CD8-positive, alpha-beta memory T cell (primary cell): ENCODE measurements around the gene SYNGR1. TPM values are rescaled to one million over a fixed set of nuclear protein-coding genes. Genes with fewer than 3 reads are reported as not detected.
"Not testable (repeated sequence)": the region's sequence is repeated elsewhere in the genome, so short reads cannot be mapped to it uniquely, and the experiment has no call there.

Experiments used
- CTCF ChIA-PET: fragments of 350-600 bp; sonication (Branson Sonifier 250); formaldehyde crosslinking; loops from one replicate; lab custom pipeline; 2021; ENCODE audit warnings: antibody characterized with exemption; lab: Charles Lee
- POLR2A ChIA-PET: fragments of 350-600 bp; sonication (Branson Sonifier 250); formaldehyde crosslinking; loops from one replicate; lab custom pipeline; 2021; ENCODE audit warnings: antibody characterized with exemption; lab: Charles Lee
- DNase-seq, 5 donors: peaks; one replicate each; pipeline versions ENCODE4 v3.0.0 to v3.0.0-alpha.2; 2020 to 2022; ENCODE audit warnings: mixed read lengths in 1 of 5
- H3K27ac ChIP-seq: one replicate; pipeline ENCODE4 v1.7.0; 2013; ENCODE audit warnings: low read depth, mild to moderate bottlenecking, low read length, moderate library complexity
- H3K27me3 ChIP-seq: 2 replicates; pipeline ENCODE4 v1.7.0; 2013; ENCODE audit warnings: low read length, mild to moderate bottlenecking; ENCODE audit not compliant: insufficient read depth, poor library complexity, severe bottlenecking
- H3K36me3 ChIP-seq: 2 replicates; pipeline ENCODE4 v1.7.0; 2013; ENCODE audit warnings: mild to moderate bottlenecking, low read length, moderate library complexity; ENCODE audit not compliant: insufficient read depth
- H3K4me1 ChIP-seq: 2 replicates; pipeline ENCODE4 v1.7.0; 2013; ENCODE audit warnings: mild to moderate bottlenecking, low read length, moderate library complexity; ENCODE audit not compliant: insufficient read depth
- H3K4me3 ChIP-seq: 2 replicates; pipeline ENCODE4 v1.7.0; 2013; ENCODE audit warnings: mild to moderate bottlenecking, low read length
- H3K9me3 ChIP-seq: 2 replicates; pipeline ENCODE4 v1.7.0; 2013; ENCODE audit warnings: mild to moderate bottlenecking, low read length
- H3K27ac Mint-ChIP-seq, 8 donors: one replicate each; pipeline ENCODE4 v1.8.0; 2020 to 2021; ENCODE audit warnings: mixed read lengths in 8 of 8, mild to moderate bottlenecking in 6 of 8, inconsistent platforms in 3 of 8, moderate library complexity in 3 of 8
- H3K27me3 Mint-ChIP-seq, 2 donors: one replicate each; pipeline ENCODE4 v1.8.0; 2020 to 2021; ENCODE audit warnings: mixed read lengths in 2 of 2, mild to moderate bottlenecking in 1 of 2, moderate library complexity in 1 of 2
- H3K36me3 Mint-ChIP-seq, 3 donors: one replicate each; pipeline ENCODE4 v1.8.0; 2020 to 2021; ENCODE audit warnings: mixed read lengths in 3 of 3, inconsistent platforms in 1 of 3, mild to moderate bottlenecking in 1 of 3
- H3K4me1 Mint-ChIP-seq, 3 donors: one replicate each; pipeline ENCODE4 v1.8.0; 2020 to 2021; ENCODE audit warnings: mixed read lengths in 3 of 3, inconsistent platforms in 1 of 3, mild to moderate bottlenecking in 1 of 3
- H3K4me3 Mint-ChIP-seq, 7 donors: one replicate each; pipeline ENCODE4 v1.8.0; 2020 to 2021; ENCODE audit warnings: mixed read lengths in 7 of 7, mild to moderate bottlenecking in 6 of 7, moderate library complexity in 4 of 7, inconsistent platforms in 2 of 7
- H3K9me3 Mint-ChIP-seq, 5 donors: one replicate each; pipeline ENCODE4 v1.8.0; 2020 to 2022; ENCODE audit warnings: mixed read lengths in 5 of 5, mild to moderate bottlenecking in 3 of 5, moderate library complexity in 2 of 5, inconsistent platforms in 1 of 5
- polyA plus RNA-seq: library from polyadenylated mRNA; unstranded; fragments of 300-500 nt; fragmentation: Illumina TruSeq; gene quantifications from one replicate; pipeline ENCODE4 v1.2.3, GENCODE V29; 2021
- total RNA-seq, 2 experiments: library from RNA; stranded (reverse); gene quantifications; one replicate each; pipeline ENCODE4 v1.2.3, GENCODE V29; 2021

The SYNGR1 gene
- total and polyA plus RNA-seq, 3 experiments from 2014 or later = 2.4 to 10.1 (median 2.9) TPM

DNA sequence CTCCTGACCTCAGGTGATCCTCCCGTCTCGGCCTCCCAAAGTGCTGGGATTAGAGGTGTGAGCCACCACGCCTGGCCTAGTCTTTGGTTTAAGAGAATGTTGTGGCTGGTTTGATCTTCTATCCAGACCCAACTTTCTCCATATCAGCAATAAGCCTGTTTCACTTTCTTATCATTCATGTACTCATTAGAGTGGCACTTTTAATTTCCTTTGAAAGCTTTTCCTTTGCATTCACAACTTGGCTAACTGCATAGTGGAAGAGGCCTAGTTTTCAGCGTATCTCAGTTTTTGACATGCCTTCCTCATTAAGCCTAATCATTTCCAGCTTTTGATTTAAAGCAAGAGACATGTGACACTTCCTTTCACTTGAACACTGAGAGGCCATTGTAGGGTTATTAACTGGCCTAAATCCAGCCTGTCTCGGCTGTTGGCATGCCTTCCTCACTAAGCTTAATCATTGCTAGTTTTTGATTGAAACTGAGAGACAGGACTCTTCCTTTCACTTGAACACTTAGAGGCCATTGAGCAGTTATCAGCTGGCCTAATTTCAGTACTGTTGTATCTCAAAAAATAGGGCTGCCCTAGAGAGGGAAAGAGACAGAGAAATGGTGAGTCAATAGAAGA is 17.2 kb upstream of the SYNGR1 start:
- no peaks in the 10 kb centered on the region for H3K36me3 Mint-ChIP-seq
- H3K27me3 ChIP-seq = no peaks in the 10 kb centered on the region
- DNase-seq = no peak
- ChIA-PET POLR2A (no interaction called here), CTCF (interaction anchor here (1.3 to 2.1 kb wide), 3 partner anchors 13 to 162 kb away, joined by 3 to 6 read pairs (median 6); partner anchors contain the start of gene RPL3)
- no peak overlapping the region for H3K27ac ChIP-seq
- peaks cover 5% of the 10 kb centered on the region for H3K4me1 ChIP-seq
- H3K27ac Mint-ChIP-seq = no peak overlapping the region
- H3K9me3 ChIP-seq = no peaks in the 10 kb centered on the region
- no peak overlapping the region for H3K4me3 ChIP-seq
- H3K9me3 Mint-ChIP-seq = no peaks in the 10 kb centered on the region
- H3K27me3 Mint-ChIP-seq = peaks cover 0 to 3% of the 10 kb centered on the region in 2 donors
- no peaks in the 10 kb centered on the region for H3K4me1 Mint-ChIP-seq
- no peaks in the 10 kb centered on the region for H3K36me3 ChIP-seq
- H3K4me3 Mint-ChIP-seq = no peak overlapping the region

DNA sequence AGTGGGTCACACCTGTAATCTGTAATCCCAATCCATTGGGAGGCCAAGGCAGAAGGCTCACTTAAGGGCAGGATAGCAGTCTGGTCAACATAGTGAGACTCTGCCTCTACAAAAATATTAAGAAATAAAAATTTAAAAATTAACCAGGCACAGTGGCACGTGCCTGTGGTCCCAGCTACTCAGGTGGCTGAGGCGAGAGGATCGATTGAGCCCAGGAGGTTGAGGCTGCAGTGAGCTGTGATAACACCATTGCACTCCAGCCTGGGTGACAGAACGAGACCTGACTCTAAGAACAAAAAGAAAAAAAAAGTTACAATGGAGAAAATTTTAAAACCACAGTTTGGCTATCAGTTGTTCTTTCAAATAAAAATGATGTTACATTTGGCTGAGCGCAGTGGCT is 13.4 kb upstream of the SYNGR1 start:
- Mint-ChIP-seq H3K27me3 (peaks cover 4% of the 10 kb centered on the region in 2 donors), H3K4me3 (no peak overlapping the region), H3K36me3 (no peaks in the 10 kb centered on the region), H3K9me3 (no peaks in the 10 kb centered on the region), H3K27ac (no peak overlapping the region), H3K4me1 (no peaks in the 10 kb centered on the region)
- Histone ChIP-seq H3K36me3 (no peaks in the 10 kb centered on the region), H3K9me3 (no peaks in the 10 kb centered on the region), H3K27me3 (no peaks in the 10 kb centered on the region), H3K27ac (no peak overlapping the region), H3K4me1 (peaks cover 5% of the 10 kb centered on the region), H3K4me3 (no peak overlapping the region)
- DNase-seq = no peak
- CTCF ChIA-PET = interaction anchor here (0.7 kb wide), 1 partner anchor 610 kb away, joined by 4 read pairs; no protein-coding TSS in a partner anchor
- POLR2A ChIA-PET = no interaction called here

GRCh38 chr22:39339775-39340174 is 10.0 kb upstream of the SYNGR1 start:
- H3K4me3 ChIP-seq, H3K27ac ChIP-seq, H3K36me3 ChIP-seq, H3K27me3 ChIP-seq, H3K4me1 ChIP-seq, H3K9me3 ChIP-seq, H3K9me3 Mint-ChIP-seq, DNase-seq, H3K27ac Mint-ChIP-seq, POLR2A ChIA-PET, H3K4me1 Mint-ChIP-seq, H3K4me3 Mint-ChIP-seq, H3K36me3 Mint-ChIP-seq: not testable (repeated sequence)
- CTCF ChIA-PET = interaction anchor here (0.8 kb wide), 1 partner anchor 73 kb away, joined by 3 read pairs; no protein-coding TSS in a partner anchor
- peaks cover 9 to 12% of the 10 kb centered on the region in 2 donors for H3K27me3 Mint-ChIP-seq

DNA sequence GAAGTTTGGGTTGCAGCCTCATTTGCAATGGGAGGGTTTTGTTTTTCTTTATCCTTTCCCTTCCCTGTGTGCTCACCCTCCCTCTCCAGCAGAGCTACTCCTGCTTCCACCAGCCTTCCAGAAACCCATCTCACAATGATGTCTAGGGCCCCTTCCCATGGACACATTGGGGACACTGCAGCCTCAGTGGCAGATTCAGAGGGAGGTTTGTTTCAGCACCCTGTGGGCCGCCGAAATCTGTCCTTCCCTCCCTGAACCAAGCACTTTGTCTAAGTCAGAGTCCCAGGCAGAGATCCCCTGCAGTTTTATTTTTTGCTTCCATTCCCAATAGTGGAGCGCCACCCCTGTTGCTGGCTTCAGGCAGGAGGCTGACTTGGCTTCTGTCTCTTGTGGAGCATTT is 8.6 kb upstream of the SYNGR1 start:
- POLR2A ChIA-PET = no interaction called here
- no peak overlapping the region for H3K27ac ChIP-seq
- no peak for DNase-seq

GRCh38 chr22:39343259-39344045 is 6.3 kb upstream of the SYNGR1 start:
- H3K4me3 Mint-ChIP-seq = no peak overlapping the region
- H3K9me3 Mint-ChIP-seq = no peaks in the 10 kb centered on the region
- peaks cover 8 to 18% of the 10 kb centered on the region in 2 donors for H3K27me3 Mint-ChIP-seq
- no peak overlapping the region for H3K27ac ChIP-seq
- H3K4me3 ChIP-seq = no peak overlapping the region
- H3K27me3 ChIP-seq = no peaks in the 10 kb centered on the region
- H3K4me1 ChIP-seq = no peaks in the 10 kb centered on the region
- POLR2A ChIA-PET = interaction anchor here (0.5 to 1.0 kb wide), 2 partner anchors 183 to 186 kb away, joined by 3 read pairs; no protein-coding TSS in a partner anchor
- H3K36me3 ChIP-seq = no peaks in the 10 kb centered on the region
- H3K27ac Mint-ChIP-seq = peak overlapping the region in 1 of 8 donors; percentile 4
- H3K36me3 Mint-ChIP-seq = no peaks in the 10 kb centered on the region
- peak; percentile 24 to 70 (median 45) for DNase-seq
- CTCF ChIA-PET = interaction anchor here (0.9 to 2.4 kb wide), 13 partner anchors 8 to 576 kb away, joined by 3 to 13 read pairs (median 3); partner anchors contain the start of gene ATF4
- no peaks in the 10 kb centered on the region for H3K9me3 ChIP-seq
- peaks cover 3 to 5% (median 5%) of the 10 kb centered on the region in 3 donors for H3K4me1 Mint-ChIP-seq

More for the DNA sequence above, 8.6 kb upstream of the SYNGR1 start:
- Mint-ChIP-seq H3K27me3 (peaks cover 7 to 12% of the 10 kb centered on the region in 2 donors), H3K4me3 (no peak overlapping the region), H3K4me1 (peaks cover 3 to 5% (median 5%) of the 10 kb centered on the region in 3 donors), H3K36me3 (no peaks in the 10 kb centered on the region), H3K9me3 (no peaks in the 10 kb centered on the region), H3K27ac (no peak overlapping the region)
- H3K36me3 ChIP-seq = no peaks in the 10 kb centered on the region
- H3K4me1 ChIP-seq = no peaks in the 10 kb centered on the region
- H3K9me3 ChIP-seq = no peaks in the 10 kb centered on the region
- H3K27me3 ChIP-seq = no peaks in the 10 kb centered on the region
- CTCF ChIA-PET = no interaction called here
- H3K4me3 ChIP-seq = no peak overlapping the region

GRCh38 chr22:39344046-39344390 is 5.8 kb upstream of the SYNGR1 start:
- POLR2A ChIA-PET = interaction anchor here (1.0 kb wide), 1 partner anchor 185 kb away, joined by 3 read pairs; no protein-coding TSS in a partner anchor
- Mint-ChIP-seq H3K4me1 (peaks cover 3 to 10% (median 5%) of the 10 kb centered on the region in 3 donors), H3K27me3 (peaks cover 13 to 20% of the 10 kb centered on the region in 2 donors)

GRCh38 chr22:39345231-39345630 is 4.6 kb upstream of the SYNGR1 start:
- Histone ChIP-seq H3K27ac (no peak overlapping the region), H3K4me3 (no peak overlapping the region), H3K36me3 (no peaks in the 10 kb centered on the region), H3K4me1 (peaks cover under 1% of the 10 kb centered on the region), H3K9me3 (no peaks in the 10 kb centered on the region), H3K27me3 (peaks cover 4% of the 10 kb centered on the region)
- POLR2A ChIA-PET = interaction anchor here (0.7 kb wide), 1 partner anchor 26 kb away, joined by 3 read pairs; no protein-coding TSS in a partner anchor
- DNase-seq = no peak
- peaks cover 5 to 16% (median 8%) of the 10 kb centered on the region in 3 donors for H3K4me1 Mint-ChIP-seq
- CTCF ChIA-PET = interaction anchor here (0.9 kb wide), 1 partner anchor 174 kb away, joined by 3 read pairs; no protein-coding TSS in a partner anchor
- no peak overlapping the region for H3K27ac Mint-ChIP-seq
- no peaks in the 10 kb centered on the region for H3K9me3 Mint-ChIP-seq
- H3K27me3 Mint-ChIP-seq = peaks cover 14 to 22% of the 10 kb centered on the region in 2 donors
- no peak overlapping the region for H3K4me3 Mint-ChIP-seq
- H3K36me3 Mint-ChIP-seq = peaks cover 0 to 2% (median 0%) of the 10 kb centered on the region in 3 donors

More at GRCh38 chr22:39344046-39344390, 5.8 kb upstream of the SYNGR1 start:
- Histone ChIP-seq H3K27me3 (no peaks in the 10 kb centered on the region), H3K9me3 (no peaks in the 10 kb centered on the region), H3K36me3 (no peaks in the 10 kb centered on the region), H3K27ac (no peak overlapping the region), H3K4me1 (no peaks in the 10 kb centered on the region), H3K4me3 (no peak overlapping the region)
- H3K27ac Mint-ChIP-seq = no peak overlapping the region
- DNase-seq = no peak
- H3K9me3 Mint-ChIP-seq = no peaks in the 10 kb centered on the region
- CTCF ChIA-PET = interaction anchor here (1.0 to 2.4 kb wide), 10 partner anchors 8 to 185 kb away, joined by 3 to 13 read pairs (median 4); no protein-coding TSS in a partner anchor
- no peak overlapping the region for H3K4me3 Mint-ChIP-seq
- no peaks in the 10 kb centered on the region for H3K36me3 Mint-ChIP-seq
